ENCODE data around the gene MRPL43.

DNA sequence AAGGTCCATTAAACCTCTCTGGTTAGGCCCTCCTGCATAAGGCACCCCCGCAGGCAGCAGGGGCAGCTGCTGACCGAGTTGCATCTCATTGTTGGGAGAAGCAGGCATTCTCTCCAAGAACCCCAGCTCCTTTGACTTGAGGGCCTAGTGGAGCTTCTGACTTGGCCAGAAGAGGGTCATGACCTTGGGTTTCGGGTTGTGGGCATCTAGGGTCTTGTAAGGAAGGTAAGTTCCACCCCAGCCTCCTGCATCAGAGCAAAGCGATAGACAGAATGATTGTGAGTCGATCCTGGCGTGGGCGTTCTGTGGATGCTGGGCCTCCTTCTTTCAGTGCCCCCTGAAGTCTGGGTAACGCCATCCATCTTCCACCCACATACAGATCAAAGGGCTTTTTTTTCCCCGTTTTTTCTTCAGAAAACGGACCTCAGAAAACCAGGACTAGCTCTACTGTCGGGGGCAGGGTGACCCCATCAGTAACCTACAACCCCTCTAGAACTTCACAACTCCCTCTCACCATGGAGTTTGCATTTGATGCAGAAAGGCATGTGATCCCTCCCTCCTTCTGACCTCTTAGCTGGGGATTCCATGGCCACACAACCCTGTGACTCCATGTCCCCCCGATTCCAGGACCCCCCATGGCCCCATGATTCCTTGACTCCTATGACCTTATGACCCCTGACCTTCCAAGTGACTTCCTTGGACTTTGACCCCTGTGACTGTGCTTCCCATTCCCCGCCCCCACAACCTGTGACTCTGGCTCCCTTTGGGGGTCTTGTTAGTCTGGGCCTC is 15.0 kb downstream of the MRPL43 start:
- TF ChIP-seq, protein P1, sequence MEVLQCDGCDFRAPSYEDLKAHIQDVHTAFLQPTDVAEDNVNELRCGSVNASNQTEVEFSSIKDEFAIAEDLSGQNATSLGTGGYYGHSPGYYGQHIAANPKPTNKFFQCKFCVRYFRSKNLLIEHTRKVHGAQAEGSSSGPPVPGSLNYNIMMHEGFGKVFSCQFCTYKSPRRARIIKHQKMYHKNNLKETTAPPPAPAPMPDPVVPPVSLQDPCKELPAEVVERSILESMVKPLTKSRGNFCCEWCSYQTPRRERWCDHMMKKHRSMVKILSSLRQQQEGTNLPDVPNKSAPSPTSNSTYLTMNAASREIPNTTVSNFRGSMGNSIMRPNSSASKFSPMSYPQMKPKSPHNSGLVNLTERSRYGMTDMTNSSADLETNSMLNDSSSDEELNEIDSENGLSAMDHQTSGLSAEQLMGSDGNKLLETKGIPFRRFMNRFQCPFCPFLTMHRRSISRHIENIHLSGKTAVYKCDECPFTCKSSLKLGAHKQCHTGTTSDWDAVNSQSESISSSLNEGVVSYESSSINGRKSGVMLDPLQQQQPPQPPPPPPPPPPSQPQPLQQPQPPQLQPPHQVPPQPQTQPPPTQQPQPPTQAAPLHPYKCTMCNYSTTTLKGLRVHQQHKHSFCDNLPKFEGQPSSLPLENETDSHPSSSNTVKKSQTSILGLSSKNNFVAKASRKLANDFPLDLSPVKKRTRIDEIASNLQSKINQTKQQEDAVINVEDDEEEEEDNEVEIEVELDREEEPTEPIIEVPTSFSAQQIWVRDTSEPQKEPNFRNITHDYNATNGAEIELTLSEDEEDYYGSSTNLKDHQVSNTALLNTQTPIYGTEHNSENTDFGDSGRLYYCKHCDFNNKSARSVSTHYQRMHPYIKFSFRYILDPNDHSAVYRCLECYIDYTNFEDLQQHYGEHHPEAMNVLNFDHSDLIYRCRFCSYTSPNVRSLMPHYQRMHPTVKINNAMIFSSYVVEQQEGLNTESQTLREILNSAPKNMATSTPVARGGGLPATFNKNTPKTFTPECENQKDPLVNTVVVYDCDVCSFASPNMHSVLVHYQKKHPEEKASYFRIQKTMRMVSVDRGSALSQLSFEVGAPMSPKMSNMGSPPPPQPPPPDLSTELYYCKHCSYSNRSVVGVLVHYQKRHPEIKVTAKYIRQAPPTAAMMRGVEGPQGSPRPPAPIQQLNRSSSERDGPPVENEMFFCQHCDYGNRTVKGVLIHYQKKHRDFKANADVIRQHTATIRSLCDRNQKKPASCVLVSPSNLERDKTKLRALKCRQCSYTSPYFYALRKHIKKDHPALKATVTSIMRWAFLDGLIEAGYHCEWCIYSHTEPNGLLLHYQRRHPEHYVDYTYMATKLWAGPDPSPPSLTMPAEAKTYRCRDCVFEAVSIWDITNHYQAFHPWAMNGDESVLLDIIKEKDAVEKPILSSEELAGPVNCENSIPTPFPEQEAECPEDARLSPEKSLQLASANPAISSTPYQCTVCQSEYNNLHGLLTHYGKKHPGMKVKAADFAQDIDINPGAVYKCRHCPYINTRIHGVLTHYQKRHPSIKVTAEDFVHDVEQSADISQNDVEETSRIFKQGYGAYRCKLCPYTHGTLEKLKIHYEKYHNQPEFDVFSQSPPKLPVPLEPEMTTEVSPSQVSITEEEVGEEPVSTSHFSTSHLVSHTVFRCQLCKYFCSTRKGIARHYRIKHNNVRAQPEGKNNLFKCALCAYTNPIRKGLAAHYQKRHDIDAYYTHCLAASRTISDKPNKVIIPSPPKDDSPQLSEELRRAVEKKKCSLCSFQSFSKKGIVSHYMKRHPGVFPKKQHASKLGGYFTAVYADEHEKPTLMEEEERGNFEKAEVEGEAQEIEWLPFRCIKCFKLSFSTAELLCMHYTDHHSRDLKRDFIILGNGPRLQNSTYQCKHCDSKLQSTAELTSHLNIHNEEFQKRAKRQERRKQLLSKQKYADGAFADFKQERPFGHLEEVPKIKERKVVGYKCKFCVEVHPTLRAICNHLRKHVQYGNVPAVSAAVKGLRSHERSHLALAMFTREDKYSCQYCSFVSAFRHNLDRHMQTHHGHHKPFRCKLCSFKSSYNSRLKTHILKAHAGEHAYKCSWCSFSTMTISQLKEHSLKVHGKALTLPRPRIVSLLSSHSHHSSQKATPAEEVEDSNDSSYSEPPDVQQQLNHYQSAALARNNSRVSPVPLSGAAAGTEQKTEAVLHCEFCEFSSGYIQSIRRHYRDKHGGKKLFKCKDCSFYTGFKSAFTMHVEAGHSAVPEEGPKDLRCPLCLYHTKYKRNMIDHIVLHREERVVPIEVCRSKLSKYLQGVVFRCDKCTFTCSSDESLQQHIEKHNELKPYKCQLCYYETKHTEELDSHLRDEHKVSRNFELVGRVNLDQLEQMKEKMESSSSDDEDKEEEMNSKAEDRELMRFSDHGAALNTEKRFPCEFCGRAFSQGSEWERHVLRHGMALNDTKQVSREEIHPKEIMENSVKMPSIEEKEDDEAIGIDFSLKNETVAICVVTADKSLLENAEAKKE (CRISPR knock-in tag; IDR thresholded peaks at IDR 0.05) = no peak
- TF ChIP-seq EZH2 (IDR thresholded peaks at IDR 0.05; ENCODE audit: low read depth, unreplicated experiment) = no peak
- TF ChIP-seq, protein P2, sequence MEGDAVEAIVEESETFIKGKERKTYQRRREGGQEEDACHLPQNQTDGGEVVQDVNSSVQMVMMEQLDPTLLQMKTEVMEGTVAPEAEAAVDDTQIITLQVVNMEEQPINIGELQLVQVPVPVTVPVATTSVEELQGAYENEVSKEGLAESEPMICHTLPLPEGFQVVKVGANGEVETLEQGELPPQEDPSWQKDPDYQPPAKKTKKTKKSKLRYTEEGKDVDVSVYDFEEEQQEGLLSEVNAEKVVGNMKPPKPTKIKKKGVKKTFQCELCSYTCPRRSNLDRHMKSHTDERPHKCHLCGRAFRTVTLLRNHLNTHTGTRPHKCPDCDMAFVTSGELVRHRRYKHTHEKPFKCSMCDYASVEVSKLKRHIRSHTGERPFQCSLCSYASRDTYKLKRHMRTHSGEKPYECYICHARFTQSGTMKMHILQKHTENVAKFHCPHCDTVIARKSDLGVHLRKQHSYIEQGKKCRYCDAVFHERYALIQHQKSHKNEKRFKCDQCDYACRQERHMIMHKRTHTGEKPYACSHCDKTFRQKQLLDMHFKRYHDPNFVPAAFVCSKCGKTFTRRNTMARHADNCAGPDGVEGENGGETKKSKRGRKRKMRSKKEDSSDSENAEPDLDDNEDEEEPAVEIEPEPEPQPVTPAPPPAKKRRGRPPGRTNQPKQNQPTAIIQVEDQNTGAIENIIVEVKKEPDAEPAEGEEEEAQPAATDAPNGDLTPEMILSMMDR (conservative IDR thresholded peaks at IDR 0.05; ENCODE audit: low read depth in 2 of 2) = no peak
